ENCODE measurements around the gene LRRC45.
"Not testable (repeated sequence)": the region's sequence is repeated elsewhere in the genome, so short reads cannot be mapped to it uniquely, and the experiment has no call there.

LRRC45 gene

GRCh38 chr17:82036634-82037091, 13.6 kb downstream of the LRRC45 start:
- no peak for DNase-seq

- DNase-seq, result peak; percentile 94
Measured at GRCh38 chr17:82037092-82037888, 14.2 kb downstream of the LRRC45 start, which contains the start of gene DCXR. Gene DCXR (minus strand): TSS chr17:82037697. CDS start chr17:82037682, 15 bp downstream.

- no peak for DNase-seq
Measured at GRCh38 chr17:82037889-82038195, 14.7 kb downstream of the LRRC45 start.

GRCh38 chr17:82038796-82039409, 15.8 kb downstream of the LRRC45 start:
- DNase-seq, result not testable (repeated sequence)

- no peak for DNase-seq
Measured at GRCh38 chr17:82039695-82040299, 16.7 kb downstream of the LRRC45 start.

- no peak for DNase-seq
Measured at GRCh38 chr17:82041144-82041814, 18.2 kb downstream of the LRRC45 start.

GRCh38 chr17:82042649-82043048, 19.5 kb downstream of the LRRC45 start:
- no peak for DNase-seq

- DNase-seq, result no peak
Measured at GRCh38 chr17:82043507-82043906, 20.4 kb downstream of the LRRC45 start.

- DNase-seq, result no peak
Measured at GRCh38 chr17:82045936-82046484, 22.9 kb downstream of the LRRC45 start.

- no peak for DNase-seq
Measured at GRCh38 chr17:82046903-82047302, 23.8 kb downstream of the LRRC45 start.

GRCh38 chr17:82047379-82047778, 24.3 kb downstream of the LRRC45 start:
- no peak for DNase-seq

- peak; percentile 1 for DNase-seq
Measured at GRCh38 chr17:82047914-82048570, 24.9 kb downstream of the LRRC45 start.

GRCh38 chr17:82048571-82048971, 25.5 kb downstream of the LRRC45 start:
- no peak for DNase-seq

- no peak for DNase-seq
Measured at GRCh38 chr17:82049106-82049505, 26.0 kb downstream of the LRRC45 start.

- DNase-seq, result peak; percentile 2
Measured at GRCh38 chr17:82049521-82049971, 26.4 kb downstream of the LRRC45 start.

- DNase-seq, result no peak
Measured at GRCh38 chr17:82050152-82050760, 27.2 kb downstream of the LRRC45 start.

- DNase-seq, result no peak
Measured at GRCh38 chr17:82050761-82051641, 27.9 kb downstream of the LRRC45 start.

- DNase-seq, result peak; percentile 89
Measured at GRCh38 chr17:82051776-82052637, 28.9 kb downstream of the LRRC45 start, which contains the start of the genes GPS1 and RFNG. Gene GPS1 (plus strand): TSS chr17:82051898. CDS start chr17:82051932, 34 bp downstream. Gene RFNG (minus strand): TSS chr17:82051811. CDS start chr17:82051766, 45 bp downstream.

GRCh38 chr17:82052638-82053059, 29.5 kb downstream of the LRRC45 start:
- DNase-seq, result no peak

- DNase-seq, result no peak
Measured at GRCh38 chr17:82053130-82053529, 30.0 kb downstream of the LRRC45 start.

Measured in stimulated activated CD4-positive, alpha-beta T cell treated with anti-CD3 and anti-CD28 coated beads, Interleukin-4, amount 100 ng/mL, for 1 hour (primary cell).